K562 (cell line): ENCODE results near the gene ZNF107. TPM values are rescaled to one million over a fixed set of nuclear protein-coding genes. Genes with fewer than 3 reads are reported as not detected.
A peak's percentile ranks its signal among the peaks of the same experiment; 100 is the strongest.

Experiments
- ATAC-seq: fragments of 200-7000 bp; cut with Tn5 transposase; 3 replicates; pipeline ENCODE4 v1.9.1; 2020; ENCODE audit warnings: moderate library complexity
- BruUV-seq: library from RNA; stranded (reverse); fragments of 400-500 nt; replicated peaks from 2 replicates; lab custom pipeline; 2021; lab: Mats Ljungman, UMichigan
- CTCF ChIA-PET: fragments of 300-600 bp; formaldehyde crosslinking; extraction: SDS; loops from one replicate; lab custom pipeline; 2021; ENCODE audit warnings: low intra/inter-chr PET ratio; lab: Yijun Ruan, JAX
- POLR2A ChIA-PET: fragments of 300-600, 350-650 bp; sonication (Branson Sonifier 250); formaldehyde crosslinking; extraction: SDS; loops from one replicate; lab custom pipeline; 2021; ENCODE audit warnings: antibody characterized with exemption, inconsistent platforms; lab: Yijun Ruan, JAX
- DNase-seq, 4 experiments: peaks; one replicate each; pipeline versions ENCODE4 v3.0.0 to v3.0.0-alpha.2; 2011 to 2018; ENCODE audit warnings: low spot score in 3 of 4, mixed read lengths in 3 of 4; ENCODE audit errors: extremely low read depth in 1 of 4
- FAIRE-seq: peaks from 2 replicates; lab custom pipeline; 2011; peaks lifted over from hg19 to GRCh38; lab: Jason Lieb, UNC
- H2AFZ ChIP-seq: 2 replicates; pipeline ENCODE4 v1.6.0; 2011; ENCODE audit warnings: low read depth, low read length, control low read depth, inconsistent platforms
- H3K27ac ChIP-seq: fragments of 200-600 bp; 3 replicates; pipeline ENCODE4 v1.8.0; 2011; ENCODE audit warnings: low read depth, mild to moderate bottlenecking, control low read depth, inconsistent platforms, low read length, moderate library complexity, mixed read lengths; ENCODE audit errors: extremely low read depth
- H3K27me3 ChIP-seq, 2 experiments: fragments of 300-600 bp in 1 of 2; 2 replicates in 1 of 2; 3 replicates in 1 of 2; pipeline versions ENCODE4 v1.6.0 to v1.8.0; 2011; ENCODE audit warnings: inconsistent platforms in 2 of 2, low read length in 2 of 2, mild to moderate bottlenecking in 1 of 2, mixed read lengths in 1 of 2, moderate library complexity in 1 of 2; ENCODE audit not compliant: control insufficient read depth in 2 of 2, insufficient read depth in 2 of 2
- H3K36me3 ChIP-seq: fragments of 300-600 bp; 3 replicates; pipeline ENCODE4 v1.8.0; 2011; ENCODE audit warnings: mild to moderate bottlenecking, low read length, inconsistent platforms; ENCODE audit not compliant: control insufficient read depth, insufficient read depth
- H3K4me1 ChIP-seq, 2 experiments: fragments of 200-600 bp in 1 of 2; replicated peaks in 1 of 2; 2 replicates in 1 of 2; 3 replicates in 1 of 2; pipeline versions ENCODE4 v1.5.1 to v1.8.0; 2011; ENCODE audit warnings: inconsistent platforms in 2 of 2, low read length in 2 of 2, mild to moderate bottlenecking in 1 of 2, mixed read lengths in 1 of 2, moderate library complexity in 1 of 2; ENCODE audit not compliant: control insufficient read depth in 2 of 2, insufficient read depth in 2 of 2
- H3K4me2 ChIP-seq: 2 replicates; pipeline ENCODE4 v1.6.1; 2011; ENCODE audit warnings: low read length, control low read depth, inconsistent platforms, mixed read lengths; ENCODE audit not compliant: insufficient read depth
- H3K4me3 ChIP-seq: fragments of 200-600 bp; sonication (generic), shearing (Covaris generic); 2 replicates; pipeline ENCODE4 v1.5.1; 2016; ENCODE audit warnings: control low read depth, inconsistent platforms
- H3K79me2 ChIP-seq: fragments of 200-600 bp; 3 replicates; pipeline ENCODE4 v1.8.0; 2011; ENCODE audit warnings: low read length, inconsistent platforms; ENCODE audit not compliant: control insufficient read depth, insufficient read depth
- H3K9ac ChIP-seq, 2 experiments: 2 replicates each; pipeline versions ENCODE4 v1.6.0 to v1.6.1; 2011; ENCODE audit warnings: low read depth in 2 of 2, low read length in 2 of 2, control low read depth in 1 of 2, inconsistent platforms in 1 of 2, mild to moderate bottlenecking in 1 of 2, mixed read lengths in 1 of 2; ENCODE audit not compliant: insufficient read depth in 1 of 2
- H3K9me1 ChIP-seq: one replicate; pipeline ENCODE4 v1.6.0; 2011; ENCODE audit warnings: inconsistent platforms, mild to moderate bottlenecking, low read length, moderate library complexity; ENCODE audit not compliant: control insufficient read depth, insufficient read depth
- H3K9me3 ChIP-seq: replicated peaks from 2 replicates; pipeline ENCODE4 v1.5.1; 2011; ENCODE audit warnings: low read depth, low read length, inconsistent platforms; ENCODE audit not compliant: control insufficient read depth, insufficient read depth
- H4K20me1 ChIP-seq: replicated peaks from 2 replicates; pipeline ENCODE4 v1.6.1; 2011; ENCODE audit warnings: low read length, inconsistent platforms, mixed read lengths; ENCODE audit not compliant: control insufficient read depth, insufficient read depth
- CEBPB ChIP-seq: fragments of 450-650 bp; IDR thresholded peaks from 2 replicates; pipeline ENCODE4 v1.6.1; 2016; ENCODE audit warnings: missing genetic modification characterization, missing compliant biosample characterization
- CEBPG ChIP-seq, 3 experiments: fragments of 200-800 bp in 1 of 3; sonication (Bioruptor generic) in 1 of 3; sonication (generic) in 1 of 3; formaldehyde crosslinking in 1 of 3; IDR thresholded peaks in 2 of 3; conservative IDR thresholded peaks in 1 of 3; 2 replicates each; pipeline versions ENCODE4 v1.6.1 to v1.8.0; 2016 to 2022; ENCODE audit warnings: missing compliant biosample characterization in 2 of 3, missing genetic modification characterization in 2 of 3, mild to moderate bottlenecking in 1 of 3, missing genetic modification reagents in 1 of 3
- MCM7 ChIP-seq, 2 experiments: fragments of 450-650 bp; IDR thresholded peaks; 2 replicates each; pipeline ENCODE4 v1.6.1; 2016 to 2018
- ZBTB40 ChIP-seq, 2 experiments: fragments of 450-650 bp in 1 of 2; sonication (generic) in 1 of 2; formaldehyde crosslinking in 1 of 2; IDR thresholded peaks; 2 replicates each; pipeline versions ENCODE4 v1.7.1 to v1.9.0; 2016 to 2022; ENCODE audit warnings: inconsistent platforms in 1 of 2, mild to moderate bottlenecking in 1 of 2, missing genetic modification reagents in 1 of 2
- ZNF507 ChIP-seq: conservative IDR thresholded peaks from 2 replicates; pipeline ENCODE4 v1.6.1; 2017; ENCODE audit warnings: missing genetic modification characterization, missing compliant biosample characterization
- ZNF699 ChIP-seq: fragments of 250-450 bp; sonication (Bioruptor Pico); IDR thresholded peaks from 2 replicates; pipeline ENCODE4 v1.8.0; 2021; ENCODE audit warnings: mild to moderate bottlenecking, moderate library complexity; ENCODE audit not compliant: insufficient replicate concordance
- WGBS: fragments of 100-300 bp; shearing (Covaris generic); methylation state at CpG from one replicate; pipeline ENCODE4 v1.1.6; 2016; ENCODE audit warnings: low coverage, mixed read lengths; ENCODE audit not compliant: insufficient coverage; ENCODE audit errors: missing lambda C conversion rate; 5-methylcytosine and 5-hydroxymethylcytosine counted together
- in situ Hi-C: fragments of 300-500 bp; cut with MboI; formaldehyde crosslinking; loops from 4 replicates; pipeline ENCODE4 v1.15.0; 2018; ENCODE audit warnings: inconsistent platforms, mixed read lengths
- intact Hi-C: fragments of 100-400 bp; cut with micrococcal nuclease; formaldehyde crosslinking; loops from 2 replicates; pipeline ENCODE4 v1.14.2; 2022
- polyA plus RNA-seq, 8 experiments: library from polyadenylated mRNA; depleted of rRNA in 4 of 8; stranded (reverse) in 5 of 8; unstranded in 3 of 8; fragments of >200 nt; fragmentation: Nextera tagmentation in 2 of 8; fragmentation: Illumina TruSeq in 1 of 8; extraction: Ambion mirVana in 2 of 8; extraction: Trizol in 1 of 8; gene quantifications; 2 replicates each; pipeline versions ENCODE4 v1.2.1 to v1.2.3, GENCODE V29; 2011 to 2014; ENCODE audit warnings: inconsistent platforms in 1 of 8, missing spikeins in 1 of 8
- total RNA-seq, 7 experiments: library from RNA; depleted of rRNA in 6 of 7; stranded (reverse); fragments of >200 nt in 6 of 7; fragmentation: Illumina TruSeq in 2 of 7; extraction: Trizol in 2 of 7; gene quantifications; 2 replicates each; pipeline versions ENCODE4 v1.2.1 to v1.2.3, GENCODE V29; 2011 to 2021; ENCODE audit warnings: low replicate concordance in 1 of 7
- TF ChIP-seq, protein P1 (sequence below): sonication (generic); formaldehyde crosslinking; IDR thresholded peaks from 2 replicates; pipeline ENCODE4 v1.8.0; 2023; ENCODE audit warnings: missing genetic modification reagents, mild to moderate bottlenecking, borderline replicate concordance

The ZNF107 gene
- total and polyA plus RNA-seq, 9 of the 15 experiments (the other 6 are each of a cell fraction or from before 2014, with no cell fraction given): 2.4 to 14.2 (median 7.9) TPM

DNA sequence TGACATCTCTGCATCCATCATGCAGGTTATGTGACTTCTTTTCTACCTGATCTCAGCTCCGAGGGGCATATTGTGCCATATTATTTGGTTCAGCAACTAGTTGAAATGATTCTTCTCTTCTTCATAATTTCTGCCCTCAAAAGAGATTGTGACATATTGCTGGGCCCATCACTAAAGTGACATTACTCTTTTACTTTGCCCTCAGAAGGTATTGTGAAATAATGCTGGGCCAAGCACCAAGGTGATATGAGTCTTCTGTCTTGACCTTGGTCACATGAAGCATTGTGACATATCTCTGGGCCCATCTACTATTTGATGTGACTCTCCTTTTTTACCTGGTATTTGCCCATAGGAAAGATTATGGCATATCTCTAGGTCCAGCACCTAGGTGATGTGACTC is 33.9 kb upstream of the ZNF107 start:
- no peak overlapping the region for H3K27ac ChIP-seq
- H3K4me1 ChIP-seq: no peaks in the 10 kb centered on the region
- no peaks in the 10 kb centered on the region for H3K9me1 ChIP-seq
- in situ Hi-C loops (loop anchor here (25.0 kb wide), 1 partner anchor 680 kb away; no protein-coding TSS in a partner anchor), intact Hi-C loops (no loop called here)
- H2AFZ ChIP-seq: no peak overlapping the region
- H3K27me3 ChIP-seq: no peaks in the 10 kb centered on the region
- FAIRE-seq: no peak
- H3K9ac ChIP-seq: no peak overlapping the region
- no peaks in the 10 kb centered on the region for H4K20me1 ChIP-seq
- H3K4me2 ChIP-seq: no peak overlapping the region
- no peak for DNase-seq
- H3K4me3 ChIP-seq: no peak overlapping the region
- CTCF ChIA-PET: no interaction called here
- POLR2A ChIA-PET: no interaction called here
- H3K9me3 ChIP-seq: 0 out of 2 replicates have a peak, but pooled peaks cover 6% of the 10 kb centered on the region
- no peaks in the 10 kb centered on the region for H3K79me2 ChIP-seq
- H3K36me3 ChIP-seq: no peaks in the 10 kb centered on the region
- no peak for ATAC-seq
- WGBS: 0% methylated on average over 1 of the region's 1 CpG
- BruUV-seq: no TSS peak
- no peak for TF ChIP-seq ZNF699 (CRISPR knock-in tag)
- no peak for TF ChIP-seq MCM7 (IDR thresholded peaks at IDR 0.05)
- peak; percentile 75 for TF ChIP-seq CEBPB (tag)
- TF ChIP-seq, protein P1, sequence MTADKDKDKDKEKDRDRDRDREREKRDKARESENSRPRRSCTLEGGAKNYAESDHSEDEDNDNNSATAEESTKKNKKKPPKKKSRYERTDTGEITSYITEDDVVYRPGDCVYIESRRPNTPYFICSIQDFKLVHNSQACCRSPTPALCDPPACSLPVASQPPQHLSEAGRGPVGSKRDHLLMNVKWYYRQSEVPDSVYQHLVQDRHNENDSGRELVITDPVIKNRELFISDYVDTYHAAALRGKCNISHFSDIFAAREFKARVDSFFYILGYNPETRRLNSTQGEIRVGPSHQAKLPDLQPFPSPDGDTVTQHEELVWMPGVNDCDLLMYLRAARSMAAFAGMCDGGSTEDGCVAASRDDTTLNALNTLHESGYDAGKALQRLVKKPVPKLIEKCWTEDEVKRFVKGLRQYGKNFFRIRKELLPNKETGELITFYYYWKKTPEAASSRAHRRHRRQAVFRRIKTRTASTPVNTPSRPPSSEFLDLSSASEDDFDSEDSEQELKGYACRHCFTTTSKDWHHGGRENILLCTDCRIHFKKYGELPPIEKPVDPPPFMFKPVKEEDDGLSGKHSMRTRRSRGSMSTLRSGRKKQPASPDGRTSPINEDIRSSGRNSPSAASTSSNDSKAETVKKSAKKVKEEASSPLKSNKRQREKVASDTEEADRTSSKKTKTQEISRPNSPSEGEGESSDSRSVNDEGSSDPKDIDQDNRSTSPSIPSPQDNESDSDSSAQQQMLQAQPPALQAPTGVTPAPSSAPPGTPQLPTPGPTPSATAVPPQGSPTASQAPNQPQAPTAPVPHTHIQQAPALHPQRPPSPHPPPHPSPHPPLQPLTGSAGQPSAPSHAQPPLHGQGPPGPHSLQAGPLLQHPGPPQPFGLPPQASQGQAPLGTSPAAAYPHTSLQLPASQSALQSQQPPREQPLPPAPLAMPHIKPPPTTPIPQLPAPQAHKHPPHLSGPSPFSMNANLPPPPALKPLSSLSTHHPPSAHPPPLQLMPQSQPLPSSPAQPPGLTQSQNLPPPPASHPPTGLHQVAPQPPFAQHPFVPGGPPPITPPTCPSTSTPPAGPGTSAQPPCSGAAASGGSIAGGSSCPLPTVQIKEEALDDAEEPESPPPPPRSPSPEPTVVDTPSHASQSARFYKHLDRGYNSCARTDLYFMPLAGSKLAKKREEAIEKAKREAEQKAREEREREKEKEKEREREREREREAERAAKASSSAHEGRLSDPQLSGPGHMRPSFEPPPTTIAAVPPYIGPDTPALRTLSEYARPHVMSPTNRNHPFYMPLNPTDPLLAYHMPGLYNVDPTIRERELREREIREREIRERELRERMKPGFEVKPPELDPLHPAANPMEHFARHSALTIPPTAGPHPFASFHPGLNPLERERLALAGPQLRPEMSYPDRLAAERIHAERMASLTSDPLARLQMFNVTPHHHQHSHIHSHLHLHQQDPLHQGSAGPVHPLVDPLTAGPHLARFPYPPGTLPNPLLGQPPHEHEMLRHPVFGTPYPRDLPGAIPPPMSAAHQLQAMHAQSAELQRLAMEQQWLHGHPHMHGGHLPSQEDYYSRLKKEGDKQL (CRISPR knock-in tag): no peak
- no peak for TF ChIP-seq CEBPG (CRISPR knock-in tag; IDR thresholded peaks at IDR 0.05)
- peak in 1 of 2 experiments; percentile 23; a peak in 1 of 4 replicates for TF ChIP-seq CEBPG (tag; conservative IDR thresholded peaks at IDR 0.05 in 1 of 2, IDR thresholded peaks at IDR 0.05 in 1 of 2)
- no peak for TF ChIP-seq ZBTB40 (IDR thresholded peaks at IDR 0.05)
- no peak for TF ChIP-seq ZBTB40 (CRISPR knock-in tag; IDR thresholded peaks at IDR 0.05)
- no peak for TF ChIP-seq ZNF507
